ENCODE results near the gene ROBO2. TPM values are rescaled to one million over a fixed set of nuclear protein-coding genes. Genes with fewer than 3 reads are reported as not detected.
A peak's percentile ranks its signal among the peaks of the same experiment; 100 is the strongest.

ROBO2 gene
- total RNA-seq, 1 experiment from 2014 or later = 0.16 TPM

- intact Hi-C loops (cut with micrococcal nuclease; ENCODE audit: unreplicated experiment) = loop anchor here (1.0 kb wide), 1 partner anchor 281 kb away; no protein-coding TSS in a partner anchor
- Mint-ChIP-seq H3K9me3 (ENCODE audit: unreplicated experiment) (no peaks in the 10 kb centered on the region), H3K36me3 (ENCODE audit: insufficient read depth, unreplicated experiment) (no peaks in the 10 kb centered on the region), H3K4me1 (ENCODE audit: low read depth, unreplicated experiment) (peaks cover 7% of the 10 kb centered on the region), H3K27ac (ENCODE audit: unreplicated experiment) (no peak overlapping the region), H3K4me3 (ENCODE audit: unreplicated experiment) (no peak overlapping the region), H3K27me3 (ENCODE audit: insufficient read depth, unreplicated experiment) (no peaks in the 10 kb centered on the region)
- Histone ChIP-seq H3K9me3 (no peaks in the 10 kb centered on the region), H3K4me3 (ENCODE audit: low read depth, low read length) (no peak overlapping the region), H3K4me1 (no peaks in the 10 kb centered on the region), H3K27me3 (replicated peaks; ENCODE audit: control insufficient read depth, insufficient read depth, low read length) (no peaks in the 10 kb centered on the region), H3K36me3 (ENCODE audit: control insufficient read depth, insufficient read depth, low read length) (no peaks in the 10 kb centered on the region)
- ChIA-PET POLR2A (no interaction called here), CTCF (interaction anchor here (1.1 kb wide), 1 partner anchor 281 kb away, joined by 4 read pairs; no protein-coding TSS in a partner anchor)
- BruUV-seq (replicated peaks) = no TSS peak
- DNase-seq = peak in 1 of 2 experiments; percentile 10
- TF ChIP-seq CTCF (IDR thresholded peaks at IDR 0.05; ENCODE audit: insufficient read depth in 1 of 2, low read depth in 1 of 2, low read length in 1 of 2, severe bottlenecking in 1 of 2, unreplicated experiment in 1 of 2) = peak in 1 of 2 experiments; percentile 32
These were observed 279.8 kb downstream of the ROBO2 start for GRCh38 chr3:77319711-77320110.

- Histone ChIP-seq H3K4me1 (no peaks in the 10 kb centered on the region), H3K27me3 (replicated peaks; ENCODE audit: control insufficient read depth, insufficient read depth, low read length) (no peaks in the 10 kb centered on the region), H3K9me3 (no peaks in the 10 kb centered on the region), H3K4me3 (ENCODE audit: low read depth, low read length) (no peak overlapping the region), H3K36me3 (ENCODE audit: control insufficient read depth, insufficient read depth, low read length) (no peaks in the 10 kb centered on the region)
- H3K36me3 Mint-ChIP-seq (ENCODE audit: insufficient read depth, unreplicated experiment) = no peaks in the 10 kb centered on the region
- peaks cover 7% of the 10 kb centered on the region for H3K4me1 Mint-ChIP-seq (ENCODE audit: low read depth, unreplicated experiment)
- ChIA-PET CTCF (interaction anchor here (1.1 kb wide), 1 partner anchor 282 kb away, joined by 4 read pairs; no protein-coding TSS in a partner anchor), POLR2A (no interaction called here)
- no peaks in the 10 kb centered on the region for H3K27me3 Mint-ChIP-seq (ENCODE audit: insufficient read depth, unreplicated experiment)
- H3K9me3 Mint-ChIP-seq (ENCODE audit: unreplicated experiment) = no peaks in the 10 kb centered on the region
- no peak overlapping the region for H3K4me3 Mint-ChIP-seq (ENCODE audit: unreplicated experiment)
- peak; percentile 46 to 52 for TF ChIP-seq CTCF (IDR thresholded peaks at IDR 0.05; ENCODE audit: insufficient read depth in 1 of 2, low read depth in 1 of 2, low read length in 1 of 2, severe bottlenecking in 1 of 2, unreplicated experiment in 1 of 2)
- DNase-seq = peak in 1 of 2 experiments; percentile 9
- no peak overlapping the region for H3K27ac Mint-ChIP-seq (ENCODE audit: unreplicated experiment)
- BruUV-seq (replicated peaks) = no TSS peak
- intact Hi-C loops (cut with micrococcal nuclease; ENCODE audit: unreplicated experiment) = loop anchor here (1.0 kb wide), 1 partner anchor 282 kb away; no protein-coding TSS in a partner anchor
These were observed 280.6 kb downstream of the ROBO2 start for GRCh38 chr3:77320514-77320913.

GRCh38 chr3:77321646-77322045 is 281.7 kb downstream of the ROBO2 start:
- Histone ChIP-seq H3K9me3 (no peaks in the 10 kb centered on the region), H3K27me3 (replicated peaks; ENCODE audit: control insufficient read depth, insufficient read depth, low read length) (no peaks in the 10 kb centered on the region), H3K4me3 (ENCODE audit: low read depth, low read length) (no peak overlapping the region), H3K36me3 (ENCODE audit: control insufficient read depth, insufficient read depth, low read length) (no peaks in the 10 kb centered on the region), H3K4me1 (no peaks in the 10 kb centered on the region)
- CTCF ChIA-PET = no interaction called here
- H3K4me1 Mint-ChIP-seq (ENCODE audit: low read depth, unreplicated experiment) = peaks cover 7% of the 10 kb centered on the region
- H3K27ac Mint-ChIP-seq (ENCODE audit: unreplicated experiment) = no peak overlapping the region
- no peak for DNase-seq
- no peaks in the 10 kb centered on the region for H3K36me3 Mint-ChIP-seq (ENCODE audit: insufficient read depth, unreplicated experiment)
- H3K27me3 Mint-ChIP-seq (ENCODE audit: insufficient read depth, unreplicated experiment) = no peaks in the 10 kb centered on the region
- no TSS peak for BruUV-seq (replicated peaks)
- no peak overlapping the region for H3K4me3 Mint-ChIP-seq (ENCODE audit: unreplicated experiment)
- intact Hi-C loops (cut with micrococcal nuclease; ENCODE audit: unreplicated experiment) = no loop called here
- no peak for TF ChIP-seq CTCF (IDR thresholded peaks at IDR 0.05; ENCODE audit: insufficient read depth in 1 of 2, low read depth in 1 of 2, low read length in 1 of 2, severe bottlenecking in 1 of 2, unreplicated experiment in 1 of 2)
- H3K9me3 Mint-ChIP-seq (ENCODE audit: unreplicated experiment) = no peaks in the 10 kb centered on the region
- POLR2A ChIA-PET = no interaction called here

Data from Caco-2 (cell line).